OCI-LY7 (cell line): ENCODE data around the gene GLRX5. TPM values are rescaled to one million over a fixed set of nuclear protein-coding genes. Genes with fewer than 3 reads are reported as not detected.

Experiments
- BruUV-seq: library from RNA; stranded (reverse); fragments of 400-500 nt; replicated peaks from 2 replicates; lab custom pipeline; 2021; lab: Mats Ljungman, UMichigan
- CTCF ChIA-PET: fragments of 300-600 bp; sonication (Branson Sonifier 250); formaldehyde crosslinking; loops from one replicate; lab custom pipeline; 2022; ENCODE audit warnings: antibody characterized with exemption; ENCODE audit not compliant: unreplicated experiment; lab: Charles Lee
- POLR2A ChIA-PET: fragments of 300-600 bp; sonication (Branson Sonifier 250); formaldehyde crosslinking; loops from one replicate; lab custom pipeline; 2022; ENCODE audit warnings: antibody characterized with exemption; lab: Charles Lee
- DNase-seq: peaks from one replicate; pipeline ENCODE4 v3.0.0-alpha.2; 2015; ENCODE audit warnings: low spot score
- H2AFZ ChIP-seq: fragments of 200-600 bp; sonication (generic), shearing (Covaris generic); 2 replicates; pipeline ENCODE4 v1.6.1; 2014; ENCODE audit warnings: mild to moderate bottlenecking, antibody characterized with exemption, low read length, moderate library complexity
- H3K27ac ChIP-seq: fragments of 200-600 bp; sonication (generic); 2 replicates; pipeline ENCODE4 v1.5.1; 2014; ENCODE audit warnings: mixed run types, low read depth, mild to moderate bottlenecking, moderate library complexity, low read length, inconsistent platforms; ENCODE audit not compliant: poor library complexity, severe bottlenecking
- H3K36me3 ChIP-seq: fragments of 200-600 bp; sonication (generic); 2 replicates; pipeline ENCODE4 v1.6.1; 2014; ENCODE audit warnings: mild to moderate bottlenecking, antibody characterized with exemption, low read length, moderate library complexity, mixed read lengths; ENCODE audit not compliant: insufficient read depth
- H3K4me1 ChIP-seq: fragments of 200-600 bp; sonication (generic); 2 replicates; pipeline ENCODE4 v1.5.1; 2014; ENCODE audit warnings: mild to moderate bottlenecking, low read length; ENCODE audit not compliant: insufficient read depth, poor library complexity, severe bottlenecking
- H3K4me2 ChIP-seq: fragments of 200-600 bp; sonication (generic); 2 replicates; pipeline ENCODE4 v1.6.1; 2014; ENCODE audit warnings: mild to moderate bottlenecking, low read length
- H3K4me3 ChIP-seq: fragments of 200-600 bp; sonication (generic); 2 replicates; pipeline ENCODE4 v1.5.1; 2014; ENCODE audit warnings: mild to moderate bottlenecking, low read depth, low read length; ENCODE audit not compliant: poor library complexity, severe bottlenecking
- H3K79me2 ChIP-seq: fragments of 200-600 bp; sonication (generic); 2 replicates; pipeline ENCODE4 v1.6.1; 2016; ENCODE audit warnings: low read depth, mild to moderate bottlenecking, low read length, moderate library complexity, mixed read lengths; ENCODE audit not compliant: insufficient read depth
- H3K9me2 ChIP-seq: fragments of 200-600 bp; sonication (generic); 2 replicates; pipeline ENCODE4 v1.6.1; 2016; ENCODE audit warnings: mild to moderate bottlenecking, low read length, mixed read lengths; ENCODE audit not compliant: insufficient read depth
- H3K9me3 ChIP-seq: fragments of 200-600 bp; sonication (generic); 2 replicates; pipeline ENCODE4 v1.6.1; 2014; ENCODE audit warnings: mild to moderate bottlenecking, mixed run types, low read length, mixed read lengths
- H4K20me1 ChIP-seq: fragments of 200-600 bp; sonication (generic); 2 replicates; pipeline ENCODE4 v1.6.1; 2014; ENCODE audit warnings: mild to moderate bottlenecking, antibody characterized with exemption, low read length, moderate library complexity, mixed read lengths; ENCODE audit not compliant: insufficient read depth
- CTCF ChIP-seq: fragments of 200-600 bp; sonication (generic); conservative IDR thresholded peaks from 2 replicates; pipeline ENCODE4 v1.5.1; 2014; ENCODE audit warnings: mild to moderate bottlenecking, antibody characterized with exemption, low read length, moderate library complexity, mixed read lengths
- EZH2phosphoT487 ChIP-seq: fragments of 200-600 bp; sonication (generic); IDR thresholded peaks from 2 replicates; pipeline ENCODE4 v1.6.1; 2018; ENCODE audit warnings: low read depth, borderline replicate concordance, mild to moderate bottlenecking, mixed run types, antibody characterized with exemption, low read length, moderate library complexity, mixed read lengths
- intact Hi-C: fragments of 100-400 bp; cut with micrococcal nuclease; formaldehyde crosslinking; loops from one replicate; pipeline ENCODE4 v1.10.0; 2022; ENCODE audit not compliant: unreplicated experiment
- total RNA-seq, 2 experiments: library from RNA; depleted of rRNA in 1 of 2; stranded (reverse); fragments of >200 nt in 1 of 2; shearing (Covaris generic) in 1 of 2; gene quantifications; 2 replicates each; pipeline ENCODE4 v1.2.3, GENCODE V29; 2014 to 2022

Gene GLRX5
- total RNA-seq, 2 experiments from 2014 or later, result 68.2 to 78.4 TPM

DNA sequence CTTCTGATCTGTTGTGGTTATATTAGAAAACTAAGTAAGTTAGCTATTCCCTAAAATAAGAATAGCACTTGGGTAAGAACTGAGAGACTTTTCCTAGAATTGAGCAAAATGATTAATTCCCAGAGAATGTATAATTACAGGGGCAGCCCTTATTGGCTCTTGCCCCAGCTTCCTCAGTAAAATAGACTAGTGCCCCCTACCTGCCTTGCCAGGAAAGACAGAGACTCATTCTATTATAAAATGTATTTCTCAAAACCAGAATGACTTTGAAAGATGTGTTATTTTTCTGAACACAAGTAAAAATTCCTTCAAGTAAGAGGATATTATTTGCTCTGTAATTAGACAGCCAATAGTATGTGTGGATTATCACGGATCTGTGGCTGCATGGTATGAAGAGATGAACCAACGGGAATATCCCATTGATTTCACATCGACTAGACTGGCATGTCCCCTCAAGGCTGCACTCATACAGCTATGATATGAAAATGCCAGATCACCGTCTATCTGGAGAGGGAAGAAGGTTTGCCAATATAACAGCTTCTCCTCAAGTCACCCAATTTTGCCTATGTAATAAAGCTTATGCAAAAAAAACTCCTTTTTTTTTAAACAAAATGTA, 7.4 kb upstream of the GLRX5 start:
- H3K9me2 ChIP-seq, result no peaks in the 10 kb centered on the region
- H4K20me1 ChIP-seq, result peaks cover 13% of the 10 kb centered on the region
- H3K9me3 ChIP-seq, result no peaks in the 10 kb centered on the region
- peak; percentile 66 for DNase-seq
- H3K4me1 ChIP-seq, result peaks cover 45% of the 10 kb centered on the region
- BruUV-seq, result no TSS peak
- H2AFZ ChIP-seq, result no peak overlapping the region
- H3K4me2 ChIP-seq, result no peak overlapping the region
- peaks cover 29% of the 10 kb centered on the region for H3K36me3 ChIP-seq
- intact Hi-C loops, result loop anchor here (1.0 to 2.0 kb wide), 2 partner anchors 41 to 85 kb away; no protein-coding TSS in a partner anchor
- POLR2A ChIA-PET, result interaction anchor here (0.7 to 1.5 kb wide), 6 partner anchors 9 to 89 kb away, joined by 3 to 6 read pairs (median 4); no protein-coding TSS in a partner anchor
- H3K4me3 ChIP-seq, result no peak overlapping the region
- TF ChIP-seq CTCF (peak; percentile 98), EZH2phosphoT487 (no peak)
- H3K27ac ChIP-seq, result no peak overlapping the region
- CTCF ChIA-PET, result interaction anchor here (0.6 to 1.9 kb wide), 6 partner anchors 9 to 95 kb away, joined by 3 to 9 read pairs (median 4); no protein-coding TSS in a partner anchor
- H3K79me2 ChIP-seq, result peaks cover 30% of the 10 kb centered on the region

DNA sequence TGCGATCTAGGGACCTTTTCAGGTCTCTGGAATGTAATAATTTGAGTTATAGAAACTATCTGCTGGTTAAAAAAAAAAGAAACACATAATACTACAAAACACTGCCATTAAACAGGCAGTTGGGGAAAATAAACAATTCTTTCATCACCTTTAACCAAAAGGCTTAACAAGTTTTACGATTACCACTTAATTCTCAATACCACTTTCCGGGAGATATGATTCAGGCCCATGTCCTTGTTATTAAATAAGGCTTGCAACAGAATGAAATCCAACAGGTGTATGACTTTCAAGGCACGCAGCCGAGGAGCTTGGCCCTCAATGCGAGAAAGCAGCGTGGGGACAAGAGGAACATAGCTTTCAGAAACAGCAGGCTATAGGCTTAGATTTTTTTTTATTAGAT, 5.6 kb upstream of the GLRX5 start:
- Histone ChIP-seq H3K27ac (peak overlapping the region; percentile 0), H3K79me2 (peaks cover 47% of the 10 kb centered on the region), H3K9me2 (no peaks in the 10 kb centered on the region), H3K4me1 (peaks cover 39% of the 10 kb centered on the region), H3K9me3 (no peaks in the 10 kb centered on the region), H3K4me2 (no peak overlapping the region), H4K20me1 (peaks cover 21% of the 10 kb centered on the region), H2AFZ (no peak overlapping the region), H3K4me3 (no peak overlapping the region), H3K36me3 (peaks cover 38% of the 10 kb centered on the region)
- POLR2A ChIA-PET, result interaction anchor here (0.6 to 0.8 kb wide), 3 partner anchors 47 to 123 kb away, joined by 3 read pairs; no protein-coding TSS in a partner anchor
- BruUV-seq, result no TSS peak
- CTCF ChIA-PET, result no interaction called here
- no peak for TF ChIP-seq CTCF
- no peak for TF ChIP-seq EZH2phosphoT487
- no peak for DNase-seq
- intact Hi-C loops, result no loop called here
